NT2/D1 (cell line): Measurements from ENCODE around the gene MAST1.

Experiments
- DNase-seq: peaks from one replicate; pipeline ENCODE4 v3.0.0-alpha.2; 2011; ENCODE audit warnings: low read depth, low spot score
- H3K27me3 ChIP-seq: 2 replicates; pipeline ENCODE4 v1.6.0; 2011; ENCODE audit warnings: mild to moderate bottlenecking; ENCODE audit not compliant: insufficient read length, insufficient read depth
- H3K36me3 ChIP-seq: 2 replicates; pipeline ENCODE4 v1.6.1; 2011; ENCODE audit warnings: mild to moderate bottlenecking, low read length, mixed read lengths; ENCODE audit not compliant: insufficient read depth, insufficient read length
- H3K4me1 ChIP-seq: 2 replicates; pipeline ENCODE4 v1.5.1; 2011; ENCODE audit not compliant: insufficient read depth, insufficient read length
- H3K4me3 ChIP-seq: 2 replicates; pipeline ENCODE4 v1.5.1; 2011; ENCODE audit warnings: low read depth; ENCODE audit not compliant: insufficient read length
- H3K9ac ChIP-seq: 2 replicates; pipeline ENCODE4 v1.6.0; 2011; ENCODE audit warnings: low read depth; ENCODE audit not compliant: insufficient read length
- H3K9me3 ChIP-seq: 2 replicates; pipeline ENCODE4 v1.5.1; 2011; ENCODE audit warnings: mild to moderate bottlenecking, low read length; ENCODE audit not compliant: insufficient read depth
- SUZ12 ChIP-seq: IDR thresholded peaks from 2 replicates; pipeline ENCODE4 v1.6.1; 2011; ENCODE audit not compliant: insufficient read length, insufficient read depth; ENCODE audit errors: extremely low read depth
- YY1 ChIP-seq: IDR thresholded peaks from 2 replicates; pipeline ENCODE4 v1.6.1; 2011; ENCODE audit not compliant: insufficient read length, insufficient read depth
- ZNF274 ChIP-seq: IDR thresholded peaks from 2 replicates; pipeline ENCODE4 v1.6.1; 2011; ENCODE audit warnings: mild to moderate bottlenecking, low read depth, low read length

The MAST1 gene

DNA sequence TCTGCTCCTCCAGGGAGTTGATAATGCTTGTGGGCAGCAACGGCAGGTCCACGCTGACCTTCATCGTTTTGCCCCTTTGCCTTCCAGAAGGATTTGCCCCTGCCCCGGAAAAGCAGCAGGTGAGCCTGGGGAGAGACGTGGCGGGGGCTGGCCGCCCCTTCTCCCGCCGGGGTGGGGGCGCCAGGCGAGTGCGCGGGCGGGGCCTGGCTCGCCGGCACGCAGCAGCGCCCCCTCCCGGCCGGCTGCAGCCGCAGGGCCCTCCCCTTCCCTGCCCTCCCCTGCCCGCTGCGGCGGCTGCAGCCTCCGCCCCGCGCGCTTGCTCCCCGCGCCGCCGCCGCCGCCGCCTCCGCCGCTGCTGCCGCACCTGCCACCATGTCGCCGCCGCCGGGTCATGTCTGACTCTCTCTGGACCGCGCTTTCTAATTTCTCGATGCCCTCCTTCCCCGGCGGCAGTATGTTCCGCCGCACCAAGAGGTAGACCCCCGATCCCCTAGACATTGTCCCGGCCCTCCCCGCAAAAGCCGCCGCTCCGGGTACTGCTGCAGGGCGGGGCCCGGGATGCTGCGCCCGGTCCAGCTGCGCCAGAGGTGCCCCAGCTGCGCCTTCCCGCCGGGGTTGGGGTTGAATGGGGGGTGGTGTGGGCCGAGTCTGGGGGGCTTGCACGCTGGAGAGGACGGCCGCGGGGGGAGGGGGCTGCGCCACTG lies at the start of gene MAST1:
MAST1 (plus strand) TSS at position 334 of the 704 bp plus-strand sequence; CDS start at position 392, 58 bp downstream.
- DNase-seq = no peak
- Histone ChIP-seq H3K9me3 (no peaks in the 10 kb centered on the region), H3K36me3 (no peaks in the 10 kb centered on the region), H3K4me1 (peaks cover 15% of the 10 kb centered on the region), H3K9ac (peak within 1 kb of the TSS; percentile 65), H3K4me3 (peak within 1 kb of the TSS; percentile 45), H3K27me3 (peaks cover 38% of the 10 kb centered on the region)
- TF ChIP-seq SUZ12 = no peak

DNA sequence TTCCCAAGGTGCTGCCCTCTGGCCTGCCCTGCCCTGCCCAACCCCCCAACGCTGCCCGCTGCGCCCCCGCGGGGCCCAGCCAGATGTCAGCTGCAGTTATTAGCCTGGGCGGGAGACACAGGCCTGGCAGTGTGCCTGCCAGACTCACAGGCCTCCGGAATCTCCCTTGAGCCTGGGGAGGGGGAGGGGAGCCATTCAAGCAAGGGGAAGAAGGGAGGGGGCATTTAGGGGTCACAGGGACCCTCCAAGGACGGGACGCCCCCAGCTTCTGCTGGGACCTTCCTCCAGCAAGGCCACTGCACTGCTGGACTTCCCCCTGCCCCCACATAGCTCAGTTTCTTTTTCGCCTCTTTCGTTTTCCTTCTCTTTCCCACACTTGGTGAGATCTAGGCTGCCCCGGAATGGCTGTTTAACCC lies 49.6 kb upstream of the MAST1 start:
- no peak for DNase-seq
- no peak for TF ChIP-seq YY1
- TF ChIP-seq SUZ12 = no peak
- no peak for TF ChIP-seq ZNF274
- Histone ChIP-seq H3K9ac (peak overlapping the region; percentile 47), H3K9me3 (no peaks in the 10 kb centered on the region), H3K27me3 (peaks cover 25% of the 10 kb centered on the region), H3K4me1 (peaks cover 27% of the 10 kb centered on the region), H3K36me3 (peaks cover 2% of the 10 kb centered on the region), H3K4me3 (peak overlapping the region; percentile 50)

DNA sequence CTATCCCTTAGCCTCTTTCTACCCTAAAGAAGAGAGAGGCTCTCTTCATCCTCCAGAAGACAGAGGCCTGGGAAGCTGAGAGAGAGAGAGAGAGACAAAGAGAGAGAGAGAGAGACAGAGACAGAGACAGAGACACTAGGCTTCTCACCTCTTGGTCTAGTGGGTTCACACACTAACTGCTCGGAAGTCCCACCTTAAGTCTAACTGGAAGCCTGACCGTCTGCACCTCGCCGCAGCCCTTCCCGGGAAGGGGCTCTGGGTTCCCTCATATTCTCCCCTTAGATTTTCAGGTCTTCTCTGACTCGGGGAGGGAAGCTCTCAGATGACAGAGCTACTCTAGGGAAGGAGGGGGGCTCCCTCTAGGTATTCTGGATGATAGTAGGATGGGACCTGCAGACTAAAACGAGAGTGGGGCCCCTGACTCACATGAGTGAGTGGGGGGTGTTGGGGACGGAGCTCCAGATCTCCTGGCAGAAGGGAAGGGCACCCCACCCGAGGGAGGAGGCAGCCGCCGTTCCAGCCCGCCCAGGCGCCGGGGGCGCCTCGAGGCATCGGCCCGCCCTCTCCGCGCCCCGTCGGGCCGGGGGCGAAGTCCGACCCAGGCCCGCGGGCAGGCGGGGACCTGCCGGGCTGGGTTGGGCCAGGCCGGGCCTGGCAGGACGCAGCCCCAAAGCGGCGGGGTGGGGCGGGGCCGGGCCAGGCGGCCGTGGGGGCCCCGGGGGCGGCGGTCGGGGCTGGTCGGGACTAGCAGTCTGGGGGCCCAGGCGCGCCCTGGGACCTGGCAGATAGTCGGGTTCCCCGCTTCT lies 49.0 kb upstream of the MAST1 start:
- no peak for TF ChIP-seq YY1
- TF ChIP-seq ZNF274 = no peak
- TF ChIP-seq SUZ12 = no peak
- H3K4me3 ChIP-seq = peak overlapping the region; percentile 50
- H3K4me1 ChIP-seq = peaks cover 30% of the 10 kb centered on the region
- H3K27me3 ChIP-seq = peaks cover 25% of the 10 kb centered on the region
- no peaks in the 10 kb centered on the region for H3K9me3 ChIP-seq
- H3K36me3 ChIP-seq = peaks cover 2% of the 10 kb centered on the region
- peak overlapping the region; percentile 47 for H3K9ac ChIP-seq
- DNase-seq = no peak

DNA sequence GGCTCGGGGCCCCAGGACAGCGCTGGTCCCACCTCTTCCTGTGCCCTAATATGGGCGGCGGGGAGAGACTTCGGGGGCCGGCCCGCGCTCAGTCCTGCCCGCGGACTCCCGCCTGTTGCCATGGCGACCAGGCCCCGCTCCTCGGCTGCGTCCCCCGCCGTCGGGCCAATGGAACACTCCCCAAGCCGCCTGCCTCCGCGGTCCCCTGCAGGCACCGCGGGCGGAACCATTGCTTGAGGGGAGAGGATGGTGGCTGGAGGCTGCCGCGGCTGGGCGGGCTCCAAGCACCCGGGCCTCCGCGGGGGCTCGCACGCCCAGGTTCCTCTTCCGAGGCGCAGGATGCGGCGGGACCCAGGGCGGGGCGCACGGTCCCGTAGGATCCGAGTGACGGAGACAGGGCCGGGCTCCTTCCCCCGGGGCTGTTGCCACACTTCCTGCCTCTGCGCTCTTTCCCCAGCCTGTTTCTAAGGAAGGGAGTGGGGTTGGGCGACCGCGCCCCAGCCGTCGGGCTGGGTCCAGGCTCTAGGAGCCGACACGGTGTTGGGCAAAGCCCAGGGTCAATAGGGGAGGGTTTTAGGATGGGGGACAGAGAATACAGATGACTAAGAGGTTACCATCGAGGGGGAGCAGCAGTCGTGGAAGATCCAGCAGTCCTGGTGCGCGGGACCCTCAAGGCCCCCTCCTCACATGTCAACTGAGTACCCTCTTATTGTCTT lies 48.3 kb upstream of the MAST1 start:
- peaks cover 2% of the 10 kb centered on the region for H3K36me3 ChIP-seq
- H3K27me3 ChIP-seq = peaks cover 25% of the 10 kb centered on the region
- no peaks in the 10 kb centered on the region for H3K9me3 ChIP-seq
- peaks cover 30% of the 10 kb centered on the region for H3K4me1 ChIP-seq
- peak overlapping the region; percentile 50 for H3K4me3 ChIP-seq
- H3K9ac ChIP-seq = peak overlapping the region; percentile 80
- no peak for TF ChIP-seq SUZ12
- TF ChIP-seq ZNF274 = no peak
- TF ChIP-seq YY1 = no peak
- peak; percentile 90 for DNase-seq

DNA sequence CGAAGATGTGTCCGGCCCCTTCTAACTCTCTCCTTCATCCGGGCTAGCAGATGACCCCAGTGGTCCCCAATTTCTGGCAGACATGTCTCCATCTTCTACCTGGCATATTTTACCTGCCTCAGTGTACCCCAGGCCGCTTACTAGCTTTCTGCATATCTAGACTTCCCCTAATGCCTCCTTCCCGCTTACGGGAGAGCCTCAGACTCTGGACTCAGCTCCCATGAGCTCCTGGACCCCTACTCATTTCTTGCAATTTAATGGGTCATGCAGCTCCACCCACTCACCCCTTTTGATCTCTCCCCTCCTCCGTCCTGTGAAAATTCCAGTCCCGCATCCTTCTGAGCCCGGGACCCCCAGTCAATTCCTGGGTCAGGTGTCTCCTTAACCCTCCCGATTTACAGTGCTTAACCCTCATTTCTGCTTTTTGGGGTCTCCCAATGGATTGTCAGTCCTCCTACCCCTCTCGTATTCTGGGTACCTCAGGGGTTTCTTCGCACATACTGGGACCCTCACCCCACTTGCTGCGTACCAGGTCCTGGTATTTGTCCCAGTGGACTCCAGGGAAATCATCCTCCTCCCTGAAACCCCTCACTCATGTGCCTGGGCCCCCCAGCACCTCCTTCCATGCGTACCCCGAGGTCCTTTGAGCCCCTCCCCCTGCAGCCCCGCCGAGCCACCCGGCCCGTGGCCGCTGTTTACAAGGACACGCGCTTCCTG lies 47.5 kb upstream of the MAST1 start:
- H3K4me1 ChIP-seq = peaks cover 30% of the 10 kb centered on the region
- no peak for DNase-seq
- H3K36me3 ChIP-seq = peaks cover 2% of the 10 kb centered on the region
- peak overlapping the region; percentile 80 for H3K9ac ChIP-seq
- H3K4me3 ChIP-seq = peak overlapping the region; percentile 50
- H3K27me3 ChIP-seq = peaks cover 25% of the 10 kb centered on the region
- no peak for TF ChIP-seq SUZ12
- TF ChIP-seq ZNF274 = no peak
- no peak for TF ChIP-seq YY1
- H3K9me3 ChIP-seq = no peaks in the 10 kb centered on the region

DNA sequence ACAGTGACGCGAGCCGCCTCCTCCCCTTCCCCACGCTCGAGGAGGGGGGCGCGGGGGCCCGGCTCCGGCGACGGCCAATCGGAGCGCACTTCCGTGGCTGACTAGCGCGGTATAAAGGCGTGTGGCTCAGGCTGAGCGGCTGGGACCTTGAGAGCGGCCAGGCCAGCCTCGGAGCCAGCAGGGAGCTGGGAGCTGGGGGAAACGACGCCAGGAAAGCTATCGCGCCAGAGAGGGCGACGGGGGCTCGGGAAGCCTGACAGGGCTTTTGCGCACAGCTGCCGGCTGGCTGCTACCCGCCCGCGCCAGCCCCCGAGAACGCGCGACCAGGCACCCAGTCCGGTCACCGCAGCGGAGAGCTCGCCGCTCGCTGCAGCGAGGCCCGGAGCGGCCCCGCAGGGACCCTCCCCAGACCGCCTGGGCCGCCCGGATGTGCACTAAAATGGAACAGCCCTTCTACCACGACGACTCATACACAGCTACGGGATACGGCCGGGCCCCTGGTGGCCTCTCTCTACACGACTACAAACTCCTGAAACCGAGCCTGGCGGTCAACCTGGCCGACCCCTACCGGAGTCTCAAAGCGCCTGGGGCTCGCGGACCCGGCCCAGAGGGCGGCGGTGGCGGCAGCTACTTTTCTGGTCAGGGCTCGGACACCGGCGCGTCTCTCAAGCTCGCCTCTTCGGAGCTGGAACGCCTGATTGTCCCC lies 46.8 kb upstream of the MAST1 start, which contains the start of gene JUNB:
JUNB (plus strand) TSS at position 142 of the 706 bp plus-strand sequence; CDS start at position 428, 286 bp downstream.
- H3K4me1 ChIP-seq = peaks cover 25% of the 10 kb centered on the region
- no peak for DNase-seq

More for the DNA sequence above, 46.8 kb upstream of the MAST1 start, which contains the start of gene JUNB:
- no peak for TF ChIP-seq YY1
- no peak for TF ChIP-seq ZNF274
- H3K27me3 ChIP-seq = peaks cover 25% of the 10 kb centered on the region
- peaks cover 2% of the 10 kb centered on the region for H3K36me3 ChIP-seq
- no peaks in the 10 kb centered on the region for H3K9me3 ChIP-seq
- H3K4me3 ChIP-seq = peak within 1 kb of the TSS; percentile 72
- peak within 1 kb of the TSS; percentile 95 for H3K9ac ChIP-seq
